GM12864 (cell line): Measurements from ENCODE around the gene PLCL2.

Experiments
- DNase-seq: peaks from one replicate; pipeline ENCODE4 v3.0.0-alpha.2; 2011; ENCODE audit warnings: low read depth
- H3K4me3 ChIP-seq: 2 replicates; pipeline ENCODE4 v1.5.1; 2011; ENCODE audit warnings: mild to moderate bottlenecking, low read depth, low read length, control low read depth
- TF ChIP-seq, protein P1 (sequence below): IDR thresholded peaks from 2 replicates; pipeline ENCODE4 v1.5.1; 2011; ENCODE audit warnings: low read depth, mild to moderate bottlenecking, moderate library complexity, low read length, control low read depth, inconsistent platforms; ENCODE audit errors: missing control alignments

Gene PLCL2

DNA sequence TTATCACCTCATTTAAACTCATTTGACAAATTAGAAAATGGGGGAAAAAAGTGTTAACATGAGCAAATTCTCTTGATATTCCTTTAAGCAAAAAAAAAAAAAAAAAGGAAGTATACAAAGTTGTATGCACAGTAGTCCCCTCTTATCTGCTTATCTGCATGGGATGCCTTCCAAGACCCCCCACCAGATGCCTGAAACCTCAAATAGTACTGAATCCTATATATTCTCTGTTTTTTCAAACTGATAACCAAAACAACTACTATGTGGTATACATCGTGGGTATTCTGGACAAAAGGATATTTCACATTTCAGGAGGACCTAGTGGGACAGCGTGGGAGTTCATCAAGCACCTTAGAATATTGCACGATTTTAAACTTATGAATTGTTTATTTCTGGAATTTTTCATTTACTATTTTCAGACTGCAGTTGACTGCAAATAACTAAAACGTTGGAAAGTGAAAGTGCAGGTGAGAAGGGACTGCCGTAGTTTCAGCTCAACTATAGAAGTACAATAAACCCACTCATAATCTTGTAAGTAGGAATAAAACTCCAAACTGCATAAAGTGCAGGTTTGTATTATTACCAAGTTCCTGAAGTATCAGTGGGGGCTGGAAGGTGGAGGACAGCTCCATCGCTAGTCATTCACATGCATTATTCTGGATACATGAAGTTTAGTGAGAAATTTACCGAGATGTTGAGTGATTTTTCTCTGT is 43.6 kb upstream of the PLCL2 start:
- TF ChIP-seq, protein P1, sequence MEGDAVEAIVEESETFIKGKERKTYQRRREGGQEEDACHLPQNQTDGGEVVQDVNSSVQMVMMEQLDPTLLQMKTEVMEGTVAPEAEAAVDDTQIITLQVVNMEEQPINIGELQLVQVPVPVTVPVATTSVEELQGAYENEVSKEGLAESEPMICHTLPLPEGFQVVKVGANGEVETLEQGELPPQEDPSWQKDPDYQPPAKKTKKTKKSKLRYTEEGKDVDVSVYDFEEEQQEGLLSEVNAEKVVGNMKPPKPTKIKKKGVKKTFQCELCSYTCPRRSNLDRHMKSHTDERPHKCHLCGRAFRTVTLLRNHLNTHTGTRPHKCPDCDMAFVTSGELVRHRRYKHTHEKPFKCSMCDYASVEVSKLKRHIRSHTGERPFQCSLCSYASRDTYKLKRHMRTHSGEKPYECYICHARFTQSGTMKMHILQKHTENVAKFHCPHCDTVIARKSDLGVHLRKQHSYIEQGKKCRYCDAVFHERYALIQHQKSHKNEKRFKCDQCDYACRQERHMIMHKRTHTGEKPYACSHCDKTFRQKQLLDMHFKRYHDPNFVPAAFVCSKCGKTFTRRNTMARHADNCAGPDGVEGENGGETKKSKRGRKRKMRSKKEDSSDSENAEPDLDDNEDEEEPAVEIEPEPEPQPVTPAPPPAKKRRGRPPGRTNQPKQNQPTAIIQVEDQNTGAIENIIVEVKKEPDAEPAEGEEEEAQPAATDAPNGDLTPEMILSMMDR = no peak
- H3K4me3 ChIP-seq = peak overlapping the region; percentile 31; the same call in 1 of the 2 replicates
- DNase-seq = no peak

DNA sequence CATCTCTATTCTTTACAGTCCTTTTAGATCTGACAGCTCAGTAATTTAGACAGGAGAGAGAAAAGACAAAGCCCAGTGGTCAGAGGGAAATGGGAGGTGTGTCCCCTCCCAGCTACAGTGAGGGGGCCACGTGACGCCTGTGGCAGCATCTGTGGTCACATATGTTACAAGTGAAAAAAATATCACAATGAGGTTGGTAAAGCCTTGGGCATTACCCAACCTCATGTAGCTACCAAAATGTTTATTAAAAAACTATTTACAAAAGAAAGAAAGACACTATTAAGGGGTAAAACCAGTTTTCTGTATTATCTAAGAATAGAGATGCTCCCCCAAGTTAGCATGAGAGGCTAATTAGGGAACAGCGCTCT is 42.9 kb upstream of the PLCL2 start:
- DNase-seq = peak; percentile 49
- TF ChIP-seq, protein P1 = no peak
- peak overlapping the region; percentile 41; the same call in 1 of the 2 replicates for H3K4me3 ChIP-seq

DNA sequence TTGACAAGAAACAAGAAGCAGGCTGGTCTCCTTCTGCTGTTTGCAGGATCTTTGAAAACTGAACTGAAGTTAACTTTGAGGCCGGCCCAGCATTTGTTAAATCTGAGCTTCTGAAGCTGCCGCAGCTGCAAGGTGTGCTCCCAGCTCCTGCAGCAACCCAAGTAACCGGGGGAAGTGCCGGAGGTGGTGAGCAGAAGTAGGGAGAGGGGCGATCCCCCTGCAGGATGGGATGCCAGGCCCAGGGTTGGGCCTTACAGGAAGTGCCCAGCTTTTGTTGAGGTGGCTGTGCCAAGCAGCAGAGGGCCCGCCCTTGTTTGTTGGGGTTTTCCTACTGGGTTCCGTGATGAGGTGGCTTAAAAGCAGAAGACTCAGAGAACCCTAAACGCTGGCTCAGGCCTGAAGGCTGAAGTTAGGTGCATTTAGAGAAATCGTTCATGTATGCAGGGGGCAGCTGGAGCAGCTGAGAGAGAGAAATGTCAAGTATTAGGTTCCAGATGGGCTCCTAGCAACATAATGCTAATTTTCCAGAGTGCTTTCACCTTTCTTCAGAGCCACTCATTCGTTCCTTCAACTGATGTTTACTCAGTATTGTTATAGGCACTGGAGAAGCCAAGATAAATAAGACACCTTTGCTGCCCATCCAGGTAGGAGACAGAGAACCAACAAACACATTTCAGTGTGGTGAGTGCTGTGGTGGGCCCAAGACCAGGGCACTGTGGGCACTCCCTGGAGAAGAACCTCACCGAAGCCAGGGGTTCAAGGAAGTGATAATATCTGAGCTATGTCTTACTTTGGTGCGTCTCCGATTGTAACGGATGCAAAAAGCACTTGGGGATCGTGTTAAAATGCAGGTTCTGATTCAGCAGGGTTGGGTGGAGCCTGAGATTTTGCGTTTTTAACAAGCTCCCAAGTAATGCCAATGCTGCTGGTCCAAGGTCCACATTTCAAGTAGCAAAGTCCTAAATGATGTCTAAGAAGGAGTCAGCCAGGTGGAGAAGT is 42.2 kb upstream of the PLCL2 start:
- TF ChIP-seq, protein P1 = no peak
- H3K4me3 ChIP-seq = peak overlapping the region; percentile 41
- peak; percentile 66 for DNase-seq

DNA sequence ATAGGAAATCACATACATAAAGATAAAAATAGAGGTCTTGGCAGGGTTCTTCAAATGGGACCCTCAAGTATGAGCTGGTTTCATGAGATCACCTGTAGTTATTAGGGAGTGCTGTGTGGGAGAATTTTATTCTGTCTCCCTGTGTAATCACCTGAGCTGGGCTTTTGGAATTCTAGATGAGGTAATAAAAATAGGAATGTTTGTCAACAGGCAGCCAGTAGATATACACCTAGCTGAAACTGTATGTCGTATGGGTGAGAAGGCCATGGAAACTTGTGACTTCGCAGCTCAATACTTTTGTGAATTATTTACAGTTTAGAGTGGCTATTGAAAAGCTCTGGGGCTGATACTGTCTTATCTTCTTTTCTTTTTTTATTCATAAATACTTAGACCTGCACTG is 40.5 kb upstream of the PLCL2 start:
- TF ChIP-seq, protein P1 = no peak
- no peak overlapping the region for H3K4me3 ChIP-seq
- DNase-seq = no peak

DNA sequence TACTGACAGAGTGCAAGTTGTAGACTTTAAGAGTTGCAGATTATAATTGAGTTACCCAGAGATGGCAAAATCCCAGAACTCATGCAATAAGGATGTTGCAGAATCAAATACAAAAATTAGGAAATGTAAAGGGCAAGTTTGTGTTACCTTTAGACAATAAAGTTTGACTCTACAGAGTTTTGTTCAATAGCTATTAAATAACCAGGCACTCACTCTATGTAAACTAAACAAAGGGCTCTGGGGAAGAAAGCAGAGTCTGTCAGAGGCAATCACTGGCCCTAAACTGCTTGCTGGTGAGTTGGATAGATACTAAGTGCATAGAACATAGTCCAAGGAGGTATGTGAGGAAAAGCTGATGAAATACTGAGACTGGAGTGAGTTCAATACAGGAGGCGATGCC is 40.0 kb upstream of the PLCL2 start:
- TF ChIP-seq, protein P1 = no peak
- DNase-seq = no peak
- no peak overlapping the region for H3K4me3 ChIP-seq

DNA sequence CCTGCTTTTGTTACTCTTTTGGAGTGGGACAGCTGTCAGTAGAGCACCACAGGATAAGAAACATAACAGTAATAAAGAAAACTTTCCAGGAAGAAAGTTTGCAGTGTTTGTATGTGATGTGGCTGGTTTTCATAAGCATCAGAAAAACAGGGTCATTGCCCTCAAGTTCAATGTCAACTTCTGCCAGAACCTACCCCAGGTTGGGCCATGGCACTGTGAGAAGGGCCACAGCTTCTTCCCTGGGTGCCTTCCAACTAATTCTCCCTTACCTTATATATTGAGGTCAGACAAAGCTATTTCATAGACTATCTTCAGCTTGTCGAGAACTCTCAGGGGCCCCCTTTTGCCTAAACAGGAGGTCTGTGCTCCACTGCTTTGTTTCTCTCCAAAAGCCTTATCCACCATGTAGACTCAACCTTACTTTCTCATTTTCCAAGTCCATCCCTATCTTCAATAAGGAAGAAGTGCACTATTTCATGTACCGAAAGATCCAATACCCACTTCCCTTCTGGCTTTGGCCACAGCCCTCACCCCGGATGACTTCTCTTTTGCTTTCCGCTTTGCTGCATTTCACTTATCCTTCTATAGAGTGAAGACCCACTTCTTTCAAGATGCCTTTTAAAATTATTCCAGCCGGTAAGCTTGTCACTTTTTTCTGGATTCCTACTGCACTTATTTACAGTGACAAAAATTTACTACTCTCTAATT is 38.2 kb upstream of the PLCL2 start:
- H3K4me3 ChIP-seq = no peak overlapping the region
- TF ChIP-seq, protein P1 = no peak
- no peak for DNase-seq
